Gastrocnemius medialis (tissue), 4 donors: ENCODE measurements around the gene GFOD1.

Source experiments
- POLR2A ChIP-seq, 2 donors: fragments of 450-650 bp; IDR thresholded peaks; one replicate each; pipeline ENCODE4 v1.6.1; 2017; ENCODE audit warnings: antibody characterized with exemption in 2 of 2, mild to moderate bottlenecking in 2 of 2, moderate library complexity in 2 of 2
- TF ChIP-seq, protein P1 (sequence below), 5 experiments: fragments of 450-650 bp in 3 of 5; fragments of 200-600 bp in 2 of 5; sonication (generic) in 2 of 5; IDR thresholded peaks in 4 of 5; conservative IDR thresholded peaks in 1 of 5; 1 replicate in 4 of 5; 2 replicates in 1 of 5; pipeline ENCODE4 v1.5.1; 2016 to 2019; ENCODE audit warnings: antibody characterized with exemption in 5 of 5, mild to moderate bottlenecking in 3 of 5, moderate library complexity in 3 of 5

GRCh38 chr6:13491538-13491937 lies 4.1 kb upstream of the GFOD1 start:
- TF ChIP-seq, protein P1, sequence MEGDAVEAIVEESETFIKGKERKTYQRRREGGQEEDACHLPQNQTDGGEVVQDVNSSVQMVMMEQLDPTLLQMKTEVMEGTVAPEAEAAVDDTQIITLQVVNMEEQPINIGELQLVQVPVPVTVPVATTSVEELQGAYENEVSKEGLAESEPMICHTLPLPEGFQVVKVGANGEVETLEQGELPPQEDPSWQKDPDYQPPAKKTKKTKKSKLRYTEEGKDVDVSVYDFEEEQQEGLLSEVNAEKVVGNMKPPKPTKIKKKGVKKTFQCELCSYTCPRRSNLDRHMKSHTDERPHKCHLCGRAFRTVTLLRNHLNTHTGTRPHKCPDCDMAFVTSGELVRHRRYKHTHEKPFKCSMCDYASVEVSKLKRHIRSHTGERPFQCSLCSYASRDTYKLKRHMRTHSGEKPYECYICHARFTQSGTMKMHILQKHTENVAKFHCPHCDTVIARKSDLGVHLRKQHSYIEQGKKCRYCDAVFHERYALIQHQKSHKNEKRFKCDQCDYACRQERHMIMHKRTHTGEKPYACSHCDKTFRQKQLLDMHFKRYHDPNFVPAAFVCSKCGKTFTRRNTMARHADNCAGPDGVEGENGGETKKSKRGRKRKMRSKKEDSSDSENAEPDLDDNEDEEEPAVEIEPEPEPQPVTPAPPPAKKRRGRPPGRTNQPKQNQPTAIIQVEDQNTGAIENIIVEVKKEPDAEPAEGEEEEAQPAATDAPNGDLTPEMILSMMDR (IDR thresholded peaks at IDR 0.05 in 4 of 5, conservative IDR thresholded peaks at IDR 0.05 in 1 of 5): no peak
- TF ChIP-seq POLR2A (IDR thresholded peaks at IDR 0.05): no peak
